Effector CD4-positive, alpha-beta T cell (primary cell): ENCODE measurements around the gene VAC14.
"Not testable (repeated sequence)": the region's sequence is repeated elsewhere in the genome, so short reads cannot be mapped to it uniquely, and the experiment has no call there.

Experiments used
- DNase-seq: peaks from one replicate; pipeline ENCODE4 v3.0.0-alpha.2; 2020
- total RNA-seq: gene quantifications from one replicate; lab custom pipeline; 2026; lab: John Stamatoyannopoulos, UW

VAC14 gene
- 47.5 reads per million, percentile 67 among the genes with 10 or more reads in this experiment for total RNA-seq

GRCh38 chr16:70800781-70801480 is at the start of gene VAC14:
Gene VAC14 (minus strand): TSS chr16:70801158. CDS start chr16:70800900, 258 bp downstream.
- DNase-seq = peak; percentile 96

- not testable (repeated sequence) for DNase-seq
Observed at GRCh38 chr16:70823498-70824118, 22.6 kb upstream of the VAC14 start.

- not testable (repeated sequence) for DNase-seq
Observed at GRCh38 chr16:70822734-70823133, 21.8 kb upstream of the VAC14 start.

- not testable (repeated sequence) for DNase-seq
Observed at GRCh38 chr16:70818088-70818487, 17.1 kb upstream of the VAC14 start.

- DNase-seq = no peak
Observed at GRCh38 chr16:70809392-70810060, 8.6 kb upstream of the VAC14 start.

- no peak for DNase-seq
Observed at GRCh38 chr16:70808371-70808770, 7.4 kb upstream of the VAC14 start.

DNA sequence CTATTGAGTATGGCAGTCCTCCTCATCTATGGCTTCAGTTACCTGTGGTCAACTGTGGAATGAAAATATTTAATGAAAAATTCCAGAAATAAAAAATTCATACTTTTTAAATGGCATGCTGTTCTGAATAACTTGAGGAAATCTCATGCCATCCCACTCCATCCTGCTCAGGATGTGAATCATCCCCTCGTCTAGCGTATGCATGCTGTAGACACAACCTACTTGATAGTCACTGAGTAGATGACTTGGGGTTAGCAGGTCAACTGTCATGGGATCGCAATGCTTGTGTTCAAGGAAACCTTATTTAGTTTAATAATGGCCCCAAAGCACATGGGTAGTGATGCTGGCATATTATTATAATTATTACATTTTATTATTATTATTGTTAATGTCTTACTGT is 4.8 kb upstream of the VAC14 start:
- no peak for DNase-seq

GRCh38 chr16:70805380-70805779 is 4.4 kb upstream of the VAC14 start:
- no peak for DNase-seq

DNA sequence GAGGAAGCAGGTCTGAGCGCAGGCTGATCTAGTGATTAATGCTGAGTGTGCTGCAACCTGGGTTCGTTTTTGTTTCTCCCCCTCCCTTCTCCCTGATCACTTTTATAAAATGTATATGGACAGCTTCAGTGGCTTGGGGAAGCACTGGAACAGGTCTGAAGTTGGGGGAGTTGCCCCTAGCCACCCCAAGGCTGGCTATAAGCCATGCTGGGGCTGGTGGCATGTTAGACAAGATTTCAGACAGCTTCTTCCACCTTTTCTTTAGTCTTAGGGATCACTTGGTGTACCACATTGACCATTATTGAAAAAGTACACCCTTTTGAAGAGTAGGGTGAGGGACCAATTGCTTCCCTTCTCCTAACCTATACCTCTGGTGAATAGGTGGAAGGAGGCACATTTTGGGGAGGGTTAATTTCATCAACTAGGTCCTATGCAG is 3.8 kb upstream of the VAC14 start:
- DNase-seq = no peak

DNA sequence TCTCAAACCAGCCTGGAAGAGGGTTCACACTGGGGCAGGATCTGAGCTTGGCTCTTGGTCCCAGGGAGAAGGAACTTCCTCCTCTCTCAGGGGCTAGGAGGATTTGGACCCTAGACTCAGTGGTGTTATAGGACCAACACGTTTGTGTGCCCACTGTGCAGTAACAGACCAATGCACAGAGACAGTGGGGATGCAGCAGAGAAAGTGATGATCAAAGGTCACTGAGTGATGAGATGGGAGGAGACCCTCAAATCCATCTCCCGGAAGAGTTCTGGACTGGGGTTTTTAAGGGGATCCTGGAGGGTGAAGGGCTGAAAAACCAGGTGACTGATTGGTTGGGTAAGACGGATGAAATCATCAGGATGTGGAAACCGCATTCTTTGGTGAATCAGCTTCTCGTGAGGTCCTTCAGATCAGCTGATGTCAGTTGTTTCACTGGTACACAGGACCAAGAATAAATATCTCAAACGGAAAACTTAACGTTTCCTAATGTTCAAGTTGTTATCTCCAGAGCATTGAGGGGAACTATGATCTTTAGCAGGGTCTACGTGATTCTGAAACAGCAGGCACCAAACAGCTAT is 3.3 kb upstream of the VAC14 start:
- DNase-seq = no peak

GRCh38 chr16:70803319-70803718 is 2.4 kb upstream of the VAC14 start:
- no peak for DNase-seq

- DNase-seq = no peak
Observed at GRCh38 chr16:70801611-70802010, 653 bp upstream of the VAC14 start.

DNA sequence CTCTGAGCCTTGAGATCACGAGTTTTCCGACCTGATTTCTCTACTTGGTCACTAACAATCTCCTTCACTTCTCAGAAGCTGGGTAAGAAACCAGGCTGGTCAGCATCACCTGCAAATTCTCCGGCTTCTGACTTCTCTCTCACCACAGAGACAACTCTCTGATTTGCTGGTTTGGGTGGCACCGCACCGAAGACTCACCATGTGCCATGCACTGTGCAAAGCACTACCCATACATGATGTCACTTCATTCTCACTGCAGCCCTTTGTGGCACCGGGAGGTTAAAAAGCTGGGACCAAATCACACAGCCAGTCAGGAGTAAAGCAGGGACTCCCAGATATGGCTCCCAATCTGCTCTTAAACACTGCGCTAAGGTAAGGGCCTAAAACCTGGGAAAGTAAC is 647 bp downstream of the VAC14 start:
- DNase-seq = no peak

GRCh38 chr16:70796301-70796700 is 4.7 kb downstream of the VAC14 start:
- no peak for DNase-seq

DNA sequence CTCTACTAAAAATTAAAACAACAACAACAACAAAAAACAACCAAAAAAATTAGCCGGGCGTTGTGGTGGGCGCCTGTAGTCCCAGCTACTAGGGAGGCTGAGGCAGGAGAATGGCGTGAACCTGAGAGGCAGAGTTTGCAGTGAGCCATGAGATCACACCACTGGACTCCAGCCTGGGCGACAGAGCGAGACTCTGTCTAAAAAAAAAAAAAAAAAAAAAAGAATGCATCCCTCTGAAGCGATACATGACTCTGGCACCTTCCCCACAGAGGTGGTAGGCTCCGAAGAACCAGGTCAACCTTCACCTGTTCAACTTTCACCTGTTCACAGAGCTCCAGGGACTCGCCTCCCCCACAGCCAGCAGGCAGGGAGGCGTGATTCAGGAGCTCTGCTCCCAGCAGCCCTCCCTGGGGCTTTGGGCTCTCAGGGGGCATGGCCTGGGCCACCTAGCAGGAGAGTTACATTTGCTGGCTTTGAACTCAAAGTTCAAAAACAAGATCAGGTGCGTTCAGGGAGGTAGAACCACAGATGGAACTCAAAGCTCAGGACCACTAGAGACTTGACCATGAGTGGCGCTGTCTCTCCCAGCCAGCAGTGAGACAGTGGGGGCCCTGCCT is 5.6 kb downstream of the VAC14 start:
- DNase-seq = no peak

GRCh38 chr16:70793851-70794502 is 7.0 kb downstream of the VAC14 start:
- no peak for DNase-seq

DNA sequence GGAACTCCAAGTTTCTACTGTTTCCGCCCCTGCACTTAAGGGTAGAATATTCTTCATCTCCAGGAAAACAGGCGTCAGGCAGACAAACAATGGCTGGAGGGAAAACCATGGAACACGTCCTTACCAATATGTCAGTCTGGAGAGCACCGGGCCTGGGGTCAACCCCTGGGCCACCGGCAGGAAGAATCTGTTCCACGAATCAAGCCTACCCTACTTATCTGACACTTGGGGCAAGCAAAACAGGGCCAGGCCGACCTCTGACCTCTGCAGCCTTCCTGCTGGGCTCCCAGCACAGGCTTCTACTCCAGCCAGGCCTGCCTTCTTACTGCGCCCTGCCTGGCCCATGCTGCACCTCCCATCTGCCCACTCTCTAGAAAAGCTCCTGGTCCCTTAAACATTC is 10.1 kb downstream of the VAC14 start:
- DNase-seq = no peak

GRCh38 chr16:70789595-70790447 is 11.1 kb downstream of the VAC14 start:
- DNase-seq = no peak

DNA sequence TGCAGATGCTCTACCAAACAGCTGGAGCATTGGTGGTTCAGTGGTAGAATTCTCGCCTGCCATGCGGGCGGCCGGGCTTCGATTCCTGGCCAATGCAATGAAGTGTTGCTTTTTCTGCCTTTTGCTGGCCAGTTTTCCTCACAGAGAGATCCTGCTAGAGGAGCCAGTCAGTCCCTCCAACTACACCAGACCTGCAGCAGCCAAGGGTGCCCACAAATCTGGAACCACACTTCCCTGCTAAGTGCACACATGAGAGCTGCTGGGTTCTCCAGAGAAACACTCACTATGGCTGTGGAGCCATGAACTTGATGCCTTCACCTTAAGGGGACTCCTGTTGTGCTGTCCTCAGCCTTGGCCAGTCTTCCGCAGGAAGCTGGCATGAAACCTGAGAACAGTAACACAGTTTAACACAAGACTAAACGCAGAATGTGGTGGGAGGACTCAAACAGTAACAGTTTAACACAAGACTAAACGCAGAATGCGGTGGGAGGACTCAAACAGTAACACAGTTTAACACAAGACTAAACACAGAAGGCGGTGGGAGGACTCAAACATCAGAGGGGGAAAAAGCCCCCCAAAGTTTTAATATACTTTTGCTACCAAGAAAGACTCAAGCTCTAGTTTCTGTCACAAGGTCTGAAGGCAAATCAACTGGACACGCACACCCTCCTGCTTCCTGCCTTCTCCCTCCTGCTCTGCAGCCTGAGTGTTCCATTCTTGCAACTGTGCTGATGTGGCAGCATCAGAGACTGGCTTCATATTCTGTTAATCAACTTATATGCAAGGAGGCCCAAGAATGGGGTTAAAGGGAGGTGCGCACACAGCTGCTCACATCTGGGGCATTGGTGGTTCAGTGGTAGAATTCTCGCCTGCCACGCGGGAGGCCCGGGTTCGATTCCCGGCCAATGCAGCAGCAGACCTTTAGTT is 12.0 kb downstream of the VAC14 start:
- no peak for DNase-seq

DNA sequence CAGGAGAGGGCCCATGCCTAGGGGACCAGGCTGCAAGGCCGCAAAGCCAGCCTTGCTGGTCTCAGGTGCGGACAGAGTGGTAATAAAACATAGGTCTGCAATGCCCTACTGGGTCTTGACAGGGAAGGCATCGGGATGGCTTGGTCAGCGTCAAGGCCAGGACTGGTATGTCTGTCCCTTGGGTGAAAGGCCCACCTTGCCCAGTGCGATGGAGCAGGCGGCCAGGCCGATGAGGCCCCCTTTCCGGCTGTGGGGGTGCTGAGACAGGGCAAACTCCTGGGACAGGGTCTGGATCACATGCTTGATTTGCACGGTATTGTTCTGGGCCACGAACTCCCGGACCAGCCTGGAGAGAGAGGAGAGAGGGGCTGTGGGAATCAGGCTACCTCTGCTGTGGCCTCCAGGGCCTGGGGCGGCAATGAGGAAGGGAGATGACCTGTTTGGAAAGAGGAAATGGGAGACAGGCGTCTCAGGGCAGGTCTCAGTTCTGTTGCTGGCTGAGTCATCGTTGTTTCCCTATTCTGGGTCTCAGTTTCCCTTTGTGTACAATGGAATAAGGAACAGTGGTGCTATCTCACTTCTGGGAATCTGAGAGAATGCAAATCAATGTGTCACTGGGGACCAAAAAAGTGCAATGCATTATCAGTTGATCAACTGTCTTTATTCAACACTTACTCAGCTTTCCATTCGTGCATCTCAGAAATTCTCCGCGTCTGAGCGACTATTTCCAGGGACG is 14.8 kb downstream of the VAC14 start:
- no peak for DNase-seq
